Prostate gland (tissue), 2 donors: ENCODE data around the gene PSG4.
"Not testable (repeated sequence)": the region's sequence is repeated elsewhere in the genome, so short reads cannot be mapped to it uniquely, and the experiment has no call there.

ENCODE experiments used
- CTCF ChIP-seq, 4 experiments: fragments of 200-600 bp in 2 of 4; fragments of 450-650 bp in 2 of 4; sonication (generic) in 2 of 4; IDR thresholded peaks; 1 replicate in 3 of 4; 2 replicates in 1 of 4; pipeline ENCODE4 v1.5.1; 2016 to 2019; ENCODE audit warnings: antibody characterized with exemption in 4 of 4, mild to moderate bottlenecking in 2 of 4, moderate library complexity in 2 of 4
- POLR2AphosphoS5 ChIP-seq: sonication (generic); formaldehyde crosslinking; IDR thresholded peaks from one replicate; pipeline ENCODE4 v1.6.1; 2017; ENCODE audit warnings: antibody characterized with exemption

- not testable (repeated sequence) for TF ChIP-seq CTCF (IDR thresholded peaks at IDR 0.05); POLR2AphosphoS5
Measured at GRCh38 chr19:43242211-43242610, 36.8 kb upstream of the PSG4 start.
